ENCODE results near the gene FCHSD2.
A peak's percentile ranks its signal among the peaks of the same experiment; 100 is the strongest.

GRCh38 chr11:73184953-73185671, 43.0 kb upstream of the FCHSD2 start:
- peak; percentile 70 to 90 (median 75) for TF ChIP-seq CTCF (IDR thresholded peaks at IDR 0.05)
- TF ChIP-seq POLR2AphosphoS5 (IDR thresholded peaks at IDR 0.05): no peak
